ENCODE data around the gene SLC16A12. TPM values are rescaled to one million over a fixed set of nuclear protein-coding genes. Genes with fewer than 3 reads are reported as not detected.

Gene SLC16A12
- total RNA-seq, 1 donor = under 0.01 TPM

DNA sequence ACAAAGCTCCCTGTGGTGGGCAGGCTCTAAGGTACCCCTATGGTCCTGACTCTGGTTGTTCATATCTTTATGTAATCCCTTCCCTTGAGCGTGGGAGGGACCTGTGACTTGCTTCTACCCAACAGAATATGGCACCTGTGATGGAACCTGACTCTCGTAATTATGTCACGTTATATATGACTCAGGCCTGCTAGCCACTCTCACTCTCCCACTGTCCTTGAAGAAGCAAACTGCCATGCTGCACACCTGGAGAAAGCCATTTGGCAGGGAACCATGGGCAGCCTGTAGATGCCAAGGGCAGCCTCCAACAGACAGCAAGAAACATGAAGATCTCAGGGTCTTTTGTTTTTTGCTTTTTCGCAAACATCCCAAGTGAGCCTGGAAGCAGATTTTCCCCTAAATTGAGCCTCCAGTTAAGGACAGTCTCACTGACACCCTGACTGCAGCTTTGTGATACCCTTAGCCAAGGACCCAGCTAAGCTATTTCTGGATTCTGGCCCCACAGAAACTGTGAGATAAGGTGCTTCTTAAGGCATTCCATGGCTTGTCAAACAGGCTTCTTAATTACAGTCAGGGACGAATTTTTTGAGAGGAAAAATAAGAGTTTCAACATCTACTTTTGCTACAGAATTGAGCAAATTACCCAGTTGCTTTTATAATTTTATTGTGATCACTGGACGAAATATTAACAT lies 71.4 kb downstream of the SLC16A12 start:
- Histone ChIP-seq H3K4me2 (ENCODE audit: insufficient read depth, low read length) (no peak overlapping the region), H3K27me3 (ENCODE audit: insufficient read depth, low read length) (no peaks in the 10 kb centered on the region), H3K79me2 (ENCODE audit: insufficient read depth, low read length) (no peaks in the 10 kb centered on the region), H3K36me3 (ENCODE audit: insufficient read depth, low read length) (no peaks in the 10 kb centered on the region), H3K9me3 (ENCODE audit: low read depth, low read length) (no peaks in the 10 kb centered on the region), H2AFZ (ENCODE audit: low read length) (no peak overlapping the region), H3K4me3 (ENCODE audit: insufficient read depth, low read length) (no peak overlapping the region), H4K20me1 (ENCODE audit: insufficient read depth, low read length) (no peaks in the 10 kb centered on the region), H3K27ac (ENCODE audit: low read depth, low read length) (no peak overlapping the region), H3K4me1 (ENCODE audit: insufficient read depth, low read length) (peaks cover 9% of the 10 kb centered on the region)
- no peak for DNase-seq (ENCODE audit: insufficient read length, low spot score, missing footprints)
- TF ChIP-seq, protein P1, sequence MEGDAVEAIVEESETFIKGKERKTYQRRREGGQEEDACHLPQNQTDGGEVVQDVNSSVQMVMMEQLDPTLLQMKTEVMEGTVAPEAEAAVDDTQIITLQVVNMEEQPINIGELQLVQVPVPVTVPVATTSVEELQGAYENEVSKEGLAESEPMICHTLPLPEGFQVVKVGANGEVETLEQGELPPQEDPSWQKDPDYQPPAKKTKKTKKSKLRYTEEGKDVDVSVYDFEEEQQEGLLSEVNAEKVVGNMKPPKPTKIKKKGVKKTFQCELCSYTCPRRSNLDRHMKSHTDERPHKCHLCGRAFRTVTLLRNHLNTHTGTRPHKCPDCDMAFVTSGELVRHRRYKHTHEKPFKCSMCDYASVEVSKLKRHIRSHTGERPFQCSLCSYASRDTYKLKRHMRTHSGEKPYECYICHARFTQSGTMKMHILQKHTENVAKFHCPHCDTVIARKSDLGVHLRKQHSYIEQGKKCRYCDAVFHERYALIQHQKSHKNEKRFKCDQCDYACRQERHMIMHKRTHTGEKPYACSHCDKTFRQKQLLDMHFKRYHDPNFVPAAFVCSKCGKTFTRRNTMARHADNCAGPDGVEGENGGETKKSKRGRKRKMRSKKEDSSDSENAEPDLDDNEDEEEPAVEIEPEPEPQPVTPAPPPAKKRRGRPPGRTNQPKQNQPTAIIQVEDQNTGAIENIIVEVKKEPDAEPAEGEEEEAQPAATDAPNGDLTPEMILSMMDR (IDR thresholded peaks at IDR 0.05; ENCODE audit: extremely low read depth, low read depth, low read length) = no peak

DNA sequence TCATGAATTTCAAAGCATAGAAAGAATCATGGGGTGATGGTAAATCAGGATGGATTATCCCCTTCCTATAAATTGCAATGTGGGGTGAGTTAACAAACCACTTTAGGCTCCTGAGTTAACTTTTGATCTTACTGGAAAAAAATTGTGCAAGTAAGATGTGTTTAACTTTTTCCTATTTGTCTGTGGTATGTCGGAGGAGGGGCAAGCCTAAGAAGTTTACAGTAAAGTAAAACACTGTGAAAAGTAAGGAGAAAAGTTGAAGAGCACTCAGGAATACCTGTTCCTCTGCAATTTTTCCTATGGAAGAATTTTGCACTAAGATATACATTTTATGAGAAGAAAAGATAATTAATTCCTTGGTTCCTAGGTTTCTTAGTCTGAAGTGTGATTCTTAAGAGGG lies 76.6 kb downstream of the SLC16A12 start:
- H3K4me2 ChIP-seq (ENCODE audit: insufficient read depth, low read length) = peak overlapping the region; percentile 42
- TF ChIP-seq, protein P1 (IDR thresholded peaks at IDR 0.05; ENCODE audit: extremely low read depth, low read depth, low read length) = no peak
- H3K4me1 ChIP-seq (ENCODE audit: insufficient read depth, low read length) = peaks cover 12% of the 10 kb centered on the region
- no peak overlapping the region for H2AFZ ChIP-seq (ENCODE audit: low read length)
- no peaks in the 10 kb centered on the region for H3K9me3 ChIP-seq (ENCODE audit: low read depth, low read length)
- H3K36me3 ChIP-seq (ENCODE audit: insufficient read depth, low read length) = no peaks in the 10 kb centered on the region
- peak overlapping the region; percentile 24 for H3K27ac ChIP-seq (ENCODE audit: low read depth, low read length)
- no peaks in the 10 kb centered on the region for H4K20me1 ChIP-seq (ENCODE audit: insufficient read depth, low read length)
- no peaks in the 10 kb centered on the region for H3K79me2 ChIP-seq (ENCODE audit: insufficient read depth, low read length)
- H3K4me3 ChIP-seq (ENCODE audit: insufficient read depth, low read length) = peak overlapping the region; percentile 20
- DNase-seq (ENCODE audit: insufficient read length, low spot score, missing footprints) = no peak
- no peaks in the 10 kb centered on the region for H3K27me3 ChIP-seq (ENCODE audit: insufficient read depth, low read length)

DNA sequence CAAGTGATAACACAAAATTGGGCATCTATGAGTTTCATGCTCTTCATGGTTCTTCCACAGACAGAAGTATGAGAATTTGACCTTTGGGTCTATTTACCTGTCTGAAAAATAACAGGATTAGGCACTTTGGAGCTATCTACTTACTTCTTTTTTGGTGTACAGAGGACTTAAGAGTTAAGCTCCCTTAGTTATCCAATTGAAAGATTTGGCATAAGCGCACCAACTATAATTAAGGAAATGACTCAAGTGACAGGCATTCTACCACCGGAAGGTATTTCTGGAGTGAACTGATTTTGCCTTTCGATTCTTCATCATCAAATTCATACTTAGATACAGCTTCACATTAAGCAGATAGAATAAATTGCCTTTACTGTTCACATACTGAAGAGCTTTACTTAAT lies 77.1 kb downstream of the SLC16A12 start:
- H3K27me3 ChIP-seq (ENCODE audit: insufficient read depth, low read length) = no peaks in the 10 kb centered on the region

More for the DNA sequence above, 77.1 kb downstream of the SLC16A12 start:
- peak overlapping the region; percentile 42 for H3K4me2 ChIP-seq (ENCODE audit: insufficient read depth, low read length)
- TF ChIP-seq, protein P1 (IDR thresholded peaks at IDR 0.05; ENCODE audit: extremely low read depth, low read depth, low read length) = no peak
- no peaks in the 10 kb centered on the region for H4K20me1 ChIP-seq (ENCODE audit: insufficient read depth, low read length)
- H3K36me3 ChIP-seq (ENCODE audit: insufficient read depth, low read length) = no peaks in the 10 kb centered on the region
- H2AFZ ChIP-seq (ENCODE audit: low read length) = peak overlapping the region; percentile 56
- H3K4me3 ChIP-seq (ENCODE audit: insufficient read depth, low read length) = peak overlapping the region; percentile 20
- peak overlapping the region; percentile 24 for H3K27ac ChIP-seq (ENCODE audit: low read depth, low read length)
- H3K79me2 ChIP-seq (ENCODE audit: insufficient read depth, low read length) = no peaks in the 10 kb centered on the region
- no peaks in the 10 kb centered on the region for H3K9me3 ChIP-seq (ENCODE audit: low read depth, low read length)
- H3K4me1 ChIP-seq (ENCODE audit: insufficient read depth, low read length) = peaks cover 12% of the 10 kb centered on the region
- DNase-seq (ENCODE audit: insufficient read length, low spot score, missing footprints) = no peak

Data from osteoblast (primary cell).